Neuronal stem cell (in vitro differentiated cells): ENCODE data around the gene OPRD1. TPM values are rescaled to one million over a fixed set of nuclear protein-coding genes. Genes with fewer than 3 reads are reported as not detected.
"Not testable (repeated sequence)": the region's sequence is repeated elsewhere in the genome, so short reads cannot be mapped to it uniquely, and the experiment has no call there.

ENCODE experiments used
- DNase-seq: peaks from one replicate; pipeline ENCODE4 v3.0.0-alpha.2; 2013; ENCODE audit warnings: low spot score
- H2AFZ ChIP-seq: one replicate; pipeline ENCODE4 v1.6.1; 2013; ENCODE audit warnings: mild to moderate bottlenecking, low read length, inconsistent platforms
- H2AK5ac ChIP-seq: 2 replicates; pipeline ENCODE4 v1.6.1; 2013; ENCODE audit warnings: low read depth, mild to moderate bottlenecking, inconsistent platforms, low read length, moderate library complexity, mixed read lengths
- H2BK120ac ChIP-seq: 2 replicates; pipeline ENCODE4 v1.6.1; 2013; ENCODE audit warnings: low read depth, mild to moderate bottlenecking, inconsistent platforms, low read length, moderate library complexity, mixed read lengths
- H2BK12ac ChIP-seq: one replicate; pipeline ENCODE4 v1.6.1; 2013; ENCODE audit warnings: low read length, inconsistent platforms
- H2BK15ac ChIP-seq: 2 replicates; pipeline ENCODE4 v1.6.1; 2013; ENCODE audit warnings: mild to moderate bottlenecking, low read length, inconsistent platforms, mixed read lengths
- H2BK5ac ChIP-seq: one replicate; pipeline ENCODE4 v1.6.1; 2013; ENCODE audit warnings: inconsistent platforms, mild to moderate bottlenecking, low read length, moderate library complexity
- H3K14ac ChIP-seq: one replicate; pipeline ENCODE4 v1.6.1; 2013; ENCODE audit warnings: low read length, inconsistent platforms
- H3K18ac ChIP-seq: 2 replicates; pipeline ENCODE4 v1.6.1; 2013; ENCODE audit warnings: low read length, inconsistent platforms
- H3K23ac ChIP-seq: 2 replicates; pipeline ENCODE4 v1.6.1; 2013; ENCODE audit warnings: low read depth, mild to moderate bottlenecking, mixed read lengths, low read length, inconsistent platforms; ENCODE audit not compliant: poor library complexity
- H3K27ac ChIP-seq: replicated peaks from 3 replicates; pipeline ENCODE4 v1.5.1; 2013; ENCODE audit warnings: low read length, inconsistent platforms
- H3K27me3 ChIP-seq, 3 experiments: 2 replicates each; pipeline ENCODE4 v1.6.1; 2013; ENCODE audit warnings: low read length in 3 of 3, mild to moderate bottlenecking in 2 of 3, inconsistent platforms in 1 of 3, low read depth in 1 of 3, mixed read lengths in 1 of 3, moderate library complexity in 1 of 3; ENCODE audit not compliant: control insufficient read depth in 3 of 3, insufficient read depth in 3 of 3
- H3K36me3 ChIP-seq, 2 donors: replicated peaks in 1 of 2; 2 replicates each; pipeline ENCODE4 v1.6.1; 2013; ENCODE audit warnings: low read length in 2 of 2; ENCODE audit not compliant: control insufficient read depth in 2 of 2, insufficient read depth in 2 of 2
- H3K4ac ChIP-seq: 2 replicates; pipeline ENCODE4 v1.6.1; 2013; ENCODE audit warnings: inconsistent platforms, mild to moderate bottlenecking, low read length, moderate library complexity
- H3K4me1 ChIP-seq, 2 donors: 1 replicate in 1 of 2; 2 replicates in 1 of 2; pipeline ENCODE4 v1.6.1; 2013; ENCODE audit warnings: low read length in 2 of 2, low read depth in 1 of 2; ENCODE audit not compliant: control insufficient read depth in 2 of 2, insufficient read depth in 1 of 2
- H3K4me2 ChIP-seq: one replicate; pipeline ENCODE4 v1.6.1; 2013; ENCODE audit warnings: mild to moderate bottlenecking, low read length, inconsistent platforms; ENCODE audit not compliant: insufficient read depth, poor library complexity, severe bottlenecking
- H3K4me3 ChIP-seq, 2 donors: 2 replicates each; pipeline ENCODE4 v1.5.1; 2013; ENCODE audit warnings: low read length in 2 of 2, mild to moderate bottlenecking in 2 of 2, inconsistent platforms in 1 of 2, moderate library complexity in 1 of 2
- H3K79me1 ChIP-seq: one replicate; pipeline ENCODE4 v1.6.1; 2013; ENCODE audit warnings: low read depth, mild to moderate bottlenecking, inconsistent platforms, low read length, moderate library complexity
- H3K9ac ChIP-seq: one replicate; pipeline ENCODE4 v1.6.1; 2013; ENCODE audit warnings: mild to moderate bottlenecking, low read depth, low read length, inconsistent platforms; ENCODE audit not compliant: poor library complexity
- H3K9me3 ChIP-seq, 2 donors: replicated peaks in 1 of 2; 2 replicates each; pipeline versions ENCODE3 to v1.6.1; 2013; ENCODE audit warnings: low read length in 2 of 2, mild to moderate bottlenecking in 2 of 2, inconsistent platforms in 1 of 2, low read depth in 1 of 2, mixed read lengths in 1 of 2, moderate library complexity in 1 of 2; ENCODE audit not compliant: control insufficient read depth in 2 of 2, insufficient read depth in 1 of 2
- H4K8ac ChIP-seq: one replicate; pipeline ENCODE4 v1.6.1; 2013; ENCODE audit warnings: low read depth, mild to moderate bottlenecking, inconsistent platforms, low read length, moderate library complexity
- H4K91ac ChIP-seq: one replicate; pipeline ENCODE4 v1.6.1; 2013; ENCODE audit warnings: low read length, low read depth, mild to moderate bottlenecking, inconsistent platforms; ENCODE audit not compliant: poor library complexity
- WGBS, 2 donors: extraction: QIAGEN DNeasy Blood & Tissue Kit; methylation state at CpG; one replicate each; pipeline ENCODE4 v1.1.7; 2013; ENCODE audit warnings: missing lambda C conversion rate in 2 of 2, mixed read lengths in 1 of 2; ENCODE audit not compliant: insufficient read length in 2 of 2, insufficient replicate concordance in 1 of 2; ENCODE audit errors: extremely low coverage in 2 of 2; 5-methylcytosine and 5-hydroxymethylcytosine counted together
- polyA plus RNA-seq, 2 experiments: library from polyadenylated mRNA; stranded (reverse); fragments of 200-250 nt; gene quantifications; one replicate each; pipeline ENCODE4 v1.2.3, GENCODE V29; 2013

OPRD1 gene
- 0.33 TPM for polyA plus RNA-seq (2013, experiment 1 of 2)
- polyA plus RNA-seq (2013, experiment 2 of 2): 0.42 TPM

DNA sequence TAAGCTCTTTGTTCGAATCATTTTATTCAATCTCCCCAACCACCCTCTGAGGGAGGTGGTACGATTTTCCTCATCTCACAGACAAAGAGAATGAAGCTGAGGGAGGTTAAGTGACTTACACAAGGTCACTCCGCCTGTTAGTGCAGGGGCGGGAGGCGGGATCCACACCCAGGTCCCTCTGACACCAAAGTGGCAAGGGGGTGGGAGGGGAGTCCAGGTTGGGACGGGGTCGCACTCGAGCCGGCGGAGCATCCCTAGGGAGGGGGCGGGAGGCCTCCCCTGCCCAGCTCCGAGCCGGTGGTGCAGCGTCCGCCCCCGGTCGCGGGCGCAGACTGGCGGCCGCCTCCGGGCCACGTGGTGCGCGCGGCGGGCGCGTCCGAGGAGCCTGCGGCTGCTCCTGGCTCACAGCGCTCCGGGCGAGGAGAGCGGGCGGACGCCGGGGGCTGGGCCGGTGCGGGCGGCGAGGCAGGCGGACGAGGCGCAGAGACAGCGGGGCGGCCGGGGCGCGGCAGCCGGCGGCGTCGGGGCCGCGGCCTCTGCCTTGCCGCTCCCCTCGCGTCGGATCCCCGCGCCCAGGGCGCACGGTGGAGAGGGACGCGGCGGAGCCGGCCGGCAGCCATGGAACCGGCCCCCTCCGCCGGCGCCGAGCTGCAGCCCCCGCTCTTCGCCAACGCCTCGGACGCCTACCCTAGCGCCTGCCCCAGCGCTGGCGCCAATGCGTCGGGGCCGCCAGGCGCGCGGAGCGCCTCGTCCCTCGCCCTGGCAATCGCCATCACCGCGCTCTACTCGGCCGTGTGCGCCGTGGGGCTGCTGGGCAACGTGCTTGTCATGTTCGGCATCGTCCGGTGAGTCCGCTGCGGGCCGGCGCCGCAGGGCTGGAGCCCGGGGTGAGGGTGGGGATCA lies at the start of gene OPRD1:
Gene OPRD1, plus strand, starts transcription at position 405 of the 903 bp plus-strand sequence. Its CDS starts 214 bp downstream, at position 619.
- no peak within 1 kb of the TSS for H4K8ac ChIP-seq
- no peak within 1 kb of the TSS for H3K27ac ChIP-seq
- H2BK12ac ChIP-seq: peak within 1 kb of the TSS; percentile 50
- peak within 1 kb of the TSS; percentile 31 for H3K14ac ChIP-seq
- peaks cover 1 to 3% of the 10 kb centered on the region in 2 donors for H3K9me3 ChIP-seq
- peak within 1 kb of the TSS; percentile 41 for H3K4ac ChIP-seq
- H2AFZ ChIP-seq: peak within 1 kb of the TSS; percentile 56
- DNase-seq: no peak
- peak within 1 kb of the TSS; percentile 30 for H2BK120ac ChIP-seq
- peak within 1 kb of the TSS; percentile 73 for H3K9ac ChIP-seq
- peaks cover 0 to 6% of the 10 kb centered on the region in 2 donors for H3K4me1 ChIP-seq
- H3K4me2 ChIP-seq: peak within 1 kb of the TSS; percentile 78
- H3K4me3 ChIP-seq: peak within 1 kb of the TSS in 1 of 2 donors; percentile 62
- H3K36me3 ChIP-seq: no peaks in the 10 kb centered on the region
- no peak within 1 kb of the TSS for H2AK5ac ChIP-seq
- no peak within 1 kb of the TSS for H2BK5ac ChIP-seq
- H3K27me3 ChIP-seq: peaks cover 12 to 72% (median 25%) of the 10 kb centered on the region in 3 experiments
- WGBS, 2 donors: no CpG with 5 or more reads among the region's 108 CpGs
- no peak within 1 kb of the TSS for H2BK15ac ChIP-seq
- H3K18ac ChIP-seq: peak within 1 kb of the TSS; percentile 84
- no peak within 1 kb of the TSS for H4K91ac ChIP-seq
- no peaks in the 10 kb centered on the region for H3K79me1 ChIP-seq
- peak within 1 kb of the TSS; percentile 94 for H3K23ac ChIP-seq

DNA sequence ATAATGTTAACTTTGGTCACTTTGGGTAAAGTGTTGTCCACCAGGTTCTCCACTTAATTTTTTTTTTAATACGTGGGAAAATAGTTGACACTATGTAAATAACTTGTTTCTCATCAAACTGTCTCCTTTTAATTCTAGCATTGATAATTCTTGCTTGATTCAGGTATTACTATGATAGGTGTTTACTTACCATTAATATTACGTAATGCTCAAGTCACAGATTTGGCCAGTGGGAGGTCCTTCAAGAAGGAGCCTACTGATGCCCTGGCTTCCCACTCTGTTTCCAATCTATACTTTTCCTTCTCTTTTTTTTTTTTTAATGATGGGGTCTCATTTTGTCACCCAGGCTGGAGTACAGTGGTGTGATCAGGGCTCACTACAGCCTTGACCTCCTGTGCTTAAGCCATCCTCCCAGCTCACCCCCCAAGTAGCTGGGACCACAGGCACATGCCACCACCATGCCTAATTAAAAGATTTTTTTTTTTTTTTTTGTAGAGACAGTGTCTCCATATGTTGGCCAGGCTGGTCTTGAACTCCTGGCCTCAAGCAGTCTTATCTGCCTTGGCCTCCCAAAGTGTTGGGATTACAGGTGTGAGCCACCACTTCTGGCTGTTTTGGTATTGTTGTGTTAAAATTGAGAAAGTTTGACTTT lies 45.3 kb upstream of the OPRD1 start:
- no peak overlapping the region for H3K14ac ChIP-seq
- no peaks in the 10 kb centered on the region for H3K4me1 ChIP-seq
- H2AFZ ChIP-seq: no peak overlapping the region
- WGBS, 2 donors: no CpG with 5 or more reads among the region's 2 CpGs
- no peak overlapping the region for H2BK15ac ChIP-seq
- H3K23ac ChIP-seq: no peak overlapping the region
- no peak overlapping the region for H3K18ac ChIP-seq
- no peak overlapping the region for H4K91ac ChIP-seq
- H2BK120ac ChIP-seq: no peak overlapping the region
- no peak overlapping the region for H2BK5ac ChIP-seq
- no peak overlapping the region for H2BK12ac ChIP-seq
- H3K27me3 ChIP-seq: no peaks in the 10 kb centered on the region
- H3K9me3 ChIP-seq: peaks cover 0 to 2% of the 10 kb centered on the region in 2 donors
- H3K9ac ChIP-seq: no peak overlapping the region
- no peak overlapping the region for H4K8ac ChIP-seq
- peaks cover 22 to 84% of the 10 kb centered on the region in 2 donors for H3K36me3 ChIP-seq
- H3K4me3 ChIP-seq: no peak overlapping the region
- no peak overlapping the region for H3K27ac ChIP-seq
- H2AK5ac ChIP-seq: no peak overlapping the region
- H3K79me1 ChIP-seq: peaks cover 3% of the 10 kb centered on the region
- DNase-seq: no peak
- no peak overlapping the region for H3K4me2 ChIP-seq
- H3K4ac ChIP-seq: no peak overlapping the region

DNA sequence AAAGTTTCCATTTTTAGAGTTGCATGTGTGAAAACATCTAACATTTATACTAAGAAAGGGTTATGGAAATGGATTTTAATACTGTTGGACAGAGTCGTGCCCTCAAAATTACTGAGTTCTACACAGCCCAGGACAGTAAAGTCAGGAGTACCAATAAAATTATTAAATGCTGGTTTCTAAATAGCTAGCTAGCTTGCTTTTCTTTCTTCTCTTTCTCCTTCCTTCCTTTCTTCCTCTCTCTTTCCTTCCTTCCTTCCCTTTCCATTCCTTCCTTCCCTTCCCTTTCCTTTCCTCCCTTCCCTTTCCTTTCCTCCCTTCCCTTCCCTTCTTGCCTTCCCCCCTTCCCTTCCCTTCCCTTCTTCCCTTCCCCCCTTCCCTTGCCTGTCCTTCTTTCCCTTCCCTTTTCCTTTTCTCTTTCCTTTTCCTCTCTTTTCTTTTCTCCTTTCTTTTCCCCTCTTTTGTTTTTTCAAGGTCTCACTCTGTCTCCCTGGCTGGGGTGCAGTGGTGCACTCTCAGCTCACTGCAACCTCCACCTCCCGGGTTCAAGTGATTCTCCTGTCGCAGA lies 41.3 kb upstream of the OPRD1 start:
- H3K4me2 ChIP-seq: no peak overlapping the region
- peaks cover 3% of the 10 kb centered on the region for H3K79me1 ChIP-seq
- no peak overlapping the region for H3K9ac ChIP-seq
- no peaks in the 10 kb centered on the region for H3K27me3 ChIP-seq
- H3K14ac ChIP-seq: no peak overlapping the region
- no peak overlapping the region for H3K18ac ChIP-seq
- no peak overlapping the region for H3K27ac ChIP-seq
- H2BK5ac ChIP-seq: no peak overlapping the region
- H2AFZ ChIP-seq: no peak overlapping the region
- no peak overlapping the region for H4K91ac ChIP-seq
- DNase-seq: no peak
- no peak overlapping the region for H3K4me3 ChIP-seq
- H4K8ac ChIP-seq: no peak overlapping the region
- H3K23ac ChIP-seq: no peak overlapping the region
- H2BK15ac ChIP-seq: no peak overlapping the region
- H2BK120ac ChIP-seq: no peak overlapping the region
- H3K4ac ChIP-seq: no peak overlapping the region
- peaks cover 22 to 94% of the 10 kb centered on the region in 2 donors for H3K36me3 ChIP-seq
- H2AK5ac ChIP-seq: no peak overlapping the region
- no peaks in the 10 kb centered on the region for H3K4me1 ChIP-seq
- H2BK12ac ChIP-seq: no peak overlapping the region
- H3K9me3 ChIP-seq: peaks cover 0 to 2% of the 10 kb centered on the region in 2 donors
- WGBS, 2 donors: no CpG with 5 or more reads among the region's 3 CpGs

DNA sequence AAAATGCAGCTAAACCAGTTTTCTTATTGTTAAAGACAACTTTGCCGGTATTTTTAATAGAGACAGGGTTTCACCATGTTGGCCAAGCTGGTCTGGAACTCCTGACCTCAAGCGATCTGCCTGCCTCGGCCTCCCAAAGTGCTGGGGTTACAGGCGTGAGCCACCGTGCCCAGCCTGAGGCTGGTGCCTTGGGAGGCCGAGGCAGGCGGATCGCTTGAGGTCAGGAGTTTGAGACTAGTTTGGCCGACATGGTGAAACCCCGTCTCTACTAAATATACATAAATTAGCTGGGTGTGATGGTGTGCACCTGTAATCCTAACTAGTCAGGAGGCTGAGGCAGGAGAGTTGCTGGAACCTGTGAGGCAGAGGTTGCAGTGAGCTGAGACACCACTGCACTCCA lies 40.0 kb upstream of the OPRD1 start:
- not testable (repeated sequence) for H3K27ac ChIP-seq, H3K14ac ChIP-seq, H3K4ac ChIP-seq, H3K4me2 ChIP-seq, H3K27me3 ChIP-seq, H2AFZ ChIP-seq, H2BK15ac ChIP-seq, H2BK12ac ChIP-seq, H3K9ac ChIP-seq, H4K91ac ChIP-seq, H3K23ac ChIP-seq, H3K18ac ChIP-seq, H3K4me1 ChIP-seq, H2BK5ac ChIP-seq, H2AK5ac ChIP-seq, H2BK120ac ChIP-seq, H3K9me3 ChIP-seq, DNase-seq, H3K79me1 ChIP-seq, H3K4me3 ChIP-seq, H4K8ac ChIP-seq
- peaks cover 16 to 82% of the 10 kb centered on the region in 2 donors for H3K36me3 ChIP-seq
- WGBS, 2 donors: no CpG with 5 or more reads among the region's 10 CpGs
